GM04504 (cell line): ENCODE data around the gene WDR4.
"Not testable (repeated sequence)": the region's sequence is repeated elsewhere in the genome, so short reads cannot be mapped to it uniquely, and the experiment has no call there.

Source experiments
- DNase-seq: peaks from one replicate; pipeline ENCODE4 v3.0.0-alpha.2; 2012; ENCODE audit warnings: low read depth

Gene WDR4

DNA sequence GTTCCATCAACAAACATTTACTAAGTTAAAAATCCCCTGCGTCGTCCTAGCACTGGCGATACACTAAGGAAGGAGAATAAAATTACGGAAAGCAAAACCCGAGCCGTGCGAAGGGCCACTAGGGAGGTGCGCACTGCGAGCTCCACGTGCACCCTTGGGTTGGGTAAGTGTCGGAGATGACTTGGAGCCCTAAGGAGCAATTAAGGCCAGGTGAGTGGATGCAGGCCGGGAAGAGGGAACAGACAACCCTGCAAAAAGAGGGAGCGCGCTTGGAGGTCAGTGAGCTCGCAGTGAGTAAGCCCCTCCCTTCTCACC, 704 bp downstream of the WDR4 start:
- no peak for DNase-seq

GRCh38 chr21:42875811-42876210, 3.5 kb downstream of the WDR4 start:
- not testable (repeated sequence) for DNase-seq

GRCh38 chr21:42873096-42873495, 6.2 kb downstream of the WDR4 start:
- no peak for DNase-seq

GRCh38 chr21:42868196-42868595, 11.1 kb downstream of the WDR4 start:
- no peak for DNase-seq

- no peak for DNase-seq
Observed at GRCh38 chr21:42865776-42866160, 13.6 kb downstream of the WDR4 start.

DNA sequence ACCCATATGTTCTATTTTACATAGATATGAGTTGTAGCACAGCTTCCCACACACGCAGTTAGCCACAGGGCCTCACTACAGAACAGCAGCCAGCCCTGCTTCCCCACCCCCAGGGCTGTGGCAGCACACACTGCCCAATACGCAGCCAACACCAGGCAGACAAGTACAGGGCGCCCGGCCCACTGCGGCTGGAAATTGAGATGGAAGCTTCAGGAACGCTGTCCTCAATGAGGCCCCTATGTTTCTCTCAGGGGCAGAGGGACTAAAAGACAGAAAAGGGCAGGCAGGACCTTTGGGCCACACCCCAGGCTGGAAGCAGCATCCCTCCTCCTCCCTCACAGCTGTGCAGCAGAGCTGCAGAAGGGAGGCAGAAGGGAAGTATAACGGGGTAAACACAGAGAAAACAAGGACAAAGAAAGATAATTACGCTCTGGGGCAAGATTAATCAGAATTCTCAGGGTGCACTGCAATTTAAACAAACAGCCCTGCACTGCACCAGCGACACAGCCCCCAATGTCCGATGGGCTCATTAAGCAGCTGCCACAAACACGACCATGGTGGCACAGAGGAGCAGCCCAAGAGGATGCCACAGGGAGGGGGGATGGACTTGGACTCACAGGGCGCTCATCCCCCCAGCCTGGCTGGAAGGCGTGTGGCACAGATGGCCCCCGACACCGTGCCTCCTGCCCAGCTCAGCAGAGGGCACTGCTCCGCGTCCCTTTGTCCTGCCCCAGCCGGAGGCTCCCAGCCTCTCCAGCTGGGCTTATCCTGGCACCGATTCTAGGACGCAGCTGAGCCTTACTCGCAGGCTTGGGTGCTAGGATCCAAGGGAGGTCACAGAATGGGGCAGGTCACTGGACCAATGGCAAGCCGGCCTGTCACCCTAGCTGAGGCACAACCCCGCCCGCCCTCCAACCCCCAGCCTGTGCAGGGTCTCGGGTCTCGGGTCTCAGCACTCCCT, 14.2 kb downstream of the WDR4 start:
- no peak for DNase-seq

GRCh38 chr21:42864286-42864685, 15.1 kb downstream of the WDR4 start:
- DNase-seq, result no peak

DNA sequence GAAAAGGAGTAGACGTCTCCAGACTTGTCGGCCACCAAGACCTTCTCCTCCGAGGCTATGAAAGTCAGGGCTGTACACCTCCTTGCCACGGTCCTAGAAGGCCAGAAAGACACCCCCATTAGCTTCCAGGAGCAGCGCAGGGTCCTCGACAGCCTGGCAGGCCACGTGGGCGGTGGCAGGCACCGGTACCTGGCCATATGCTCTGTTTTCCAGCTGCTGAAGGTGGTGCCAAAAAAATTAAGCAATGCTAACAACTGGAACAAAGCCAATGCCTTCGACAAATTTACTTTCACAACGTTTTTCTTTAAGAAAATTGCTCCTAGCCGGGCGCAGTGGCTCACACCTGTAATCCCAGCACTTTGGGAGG, 15.9 kb downstream of the WDR4 start:
- no peak for DNase-seq

- DNase-seq, result no peak
Observed at GRCh38 chr21:42862774-42863503, 16.4 kb downstream of the WDR4 start.

DNA sequence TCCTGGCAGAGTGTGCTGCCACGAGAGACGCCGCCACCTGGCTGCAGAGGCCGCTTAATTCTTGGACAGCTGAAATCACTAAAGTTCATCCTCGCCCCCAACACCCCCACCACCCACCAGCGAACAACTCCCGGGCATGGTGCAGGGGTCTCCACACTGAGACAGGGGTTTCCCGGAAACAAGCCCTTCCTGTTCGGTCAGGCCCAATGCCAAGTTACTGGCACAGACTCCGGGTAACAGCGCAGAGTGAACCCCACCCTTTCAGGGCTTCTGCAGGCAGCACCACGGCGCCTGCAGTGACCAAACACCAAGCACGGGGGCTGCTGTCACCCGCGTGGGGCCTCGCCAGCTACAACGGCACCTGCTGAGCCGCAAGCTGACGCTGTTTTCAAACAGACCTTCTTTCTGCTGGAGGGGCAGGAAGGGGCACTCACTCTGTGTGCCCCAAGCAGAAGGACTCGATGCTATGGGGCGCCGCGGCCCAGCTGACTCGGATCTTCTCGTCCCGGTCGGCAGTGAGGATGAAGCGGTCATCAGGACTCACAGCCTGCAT, 17.4 kb downstream of the WDR4 start:
- no peak for DNase-seq

- no peak for DNase-seq
Observed at GRCh38 chr21:42861311-42861847, 18.0 kb downstream of the WDR4 start.

- no peak for DNase-seq
Observed at GRCh38 chr21:42860345-42860744, 19.0 kb downstream of the WDR4 start.

GRCh38 chr21:42859891-42860230, 19.5 kb downstream of the WDR4 start:
- DNase-seq, result no peak

DNA sequence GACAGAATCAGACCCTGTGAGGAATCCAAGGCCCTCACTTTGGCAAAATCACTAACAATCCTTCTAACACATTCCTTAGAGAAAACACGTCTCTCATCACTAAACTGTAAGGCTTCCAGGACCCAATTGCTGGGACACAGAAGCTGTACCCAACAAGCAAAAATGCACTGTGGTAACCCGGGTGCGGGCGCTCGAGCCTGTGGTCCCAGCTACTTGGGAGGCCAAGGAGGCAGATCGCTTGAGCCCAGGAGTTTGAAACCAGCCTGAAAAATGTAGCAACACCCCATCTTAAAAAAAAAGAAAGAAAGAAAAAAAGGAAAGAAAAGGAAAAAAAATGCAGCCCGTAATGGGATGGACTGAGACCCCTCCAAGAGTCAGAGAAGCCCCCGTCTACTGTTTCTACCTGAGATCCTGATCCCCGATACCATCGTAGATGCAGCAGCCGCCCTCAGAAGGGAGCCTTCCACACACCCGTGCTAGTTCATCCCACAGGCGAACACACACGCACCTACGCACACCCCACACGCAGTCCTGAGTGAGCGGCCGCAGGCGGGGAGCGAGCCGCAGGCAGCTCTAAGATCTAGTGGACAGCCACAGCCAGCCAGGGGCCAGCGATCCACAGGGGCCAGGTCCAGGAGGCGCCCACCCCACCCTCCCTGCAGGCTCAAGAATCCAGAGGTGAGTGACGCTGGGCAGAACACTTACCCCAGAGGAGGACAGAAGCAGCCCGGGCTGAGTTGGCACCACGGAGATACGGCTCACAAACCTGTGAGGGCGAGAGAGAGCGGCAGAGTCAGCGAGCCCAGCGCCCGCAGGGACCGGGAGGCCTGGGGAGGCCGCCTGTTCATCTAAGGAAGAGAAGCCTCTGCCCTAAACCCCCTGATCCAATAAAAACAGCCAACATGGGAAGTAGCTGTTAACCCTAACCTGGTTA, 20.1 kb downstream of the WDR4 start:
- no peak for DNase-seq

DNA sequence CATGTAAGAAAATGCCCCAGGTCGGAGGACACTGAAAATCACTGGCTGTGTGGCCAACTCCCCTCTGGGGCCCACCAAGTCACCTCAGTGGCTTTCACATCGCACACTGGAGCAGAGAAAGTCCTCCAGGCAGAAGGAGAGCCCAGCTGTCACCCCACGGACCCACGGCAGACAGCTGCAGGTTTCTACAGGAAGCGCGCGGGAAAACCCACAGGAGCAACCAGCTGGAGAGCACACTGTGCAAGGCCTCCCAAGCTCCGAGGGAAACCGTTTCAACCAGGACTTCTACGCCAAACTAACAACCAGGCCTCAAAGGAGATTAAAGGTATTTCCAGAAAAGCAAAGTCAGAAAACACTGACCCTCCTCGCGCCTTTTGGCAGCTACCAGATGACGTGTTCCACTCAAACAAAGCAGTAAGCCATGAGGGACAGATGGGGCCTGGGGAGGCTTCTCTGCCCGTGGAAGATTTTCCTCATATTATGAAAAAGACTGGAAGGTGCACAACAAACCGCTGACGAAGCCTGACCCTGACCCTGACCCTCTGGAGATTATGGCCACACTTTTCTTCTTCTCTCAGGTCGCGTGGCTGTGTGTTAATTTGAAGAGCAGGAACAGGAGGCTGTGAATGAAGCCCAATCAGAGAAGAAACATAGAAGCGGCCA, 21.0 kb downstream of the WDR4 start:
- DNase-seq, result no peak

GRCh38 chr21:42857216-42857615, 22.1 kb downstream of the WDR4 start:
- no peak for DNase-seq

DNA sequence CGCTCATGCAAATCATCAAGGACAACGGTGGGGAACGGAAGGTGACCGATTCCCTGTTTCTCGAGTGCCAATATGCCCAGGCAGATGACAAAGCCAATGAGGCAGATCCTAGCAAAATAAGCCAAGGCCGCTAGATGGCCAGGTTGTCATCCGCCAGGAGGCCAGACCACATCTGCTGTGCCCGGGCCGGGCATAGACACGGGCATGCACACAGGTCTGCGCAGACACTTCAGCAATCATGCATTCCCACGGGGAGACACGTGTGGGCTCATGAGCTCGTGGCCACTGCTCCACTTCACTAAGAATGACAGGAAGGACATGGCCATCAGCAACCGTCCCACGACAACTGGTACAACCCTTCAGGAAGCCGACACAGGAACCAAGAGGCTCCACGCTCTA, 23.4 kb downstream of the WDR4 start:
- DNase-seq, result no peak

DNA sequence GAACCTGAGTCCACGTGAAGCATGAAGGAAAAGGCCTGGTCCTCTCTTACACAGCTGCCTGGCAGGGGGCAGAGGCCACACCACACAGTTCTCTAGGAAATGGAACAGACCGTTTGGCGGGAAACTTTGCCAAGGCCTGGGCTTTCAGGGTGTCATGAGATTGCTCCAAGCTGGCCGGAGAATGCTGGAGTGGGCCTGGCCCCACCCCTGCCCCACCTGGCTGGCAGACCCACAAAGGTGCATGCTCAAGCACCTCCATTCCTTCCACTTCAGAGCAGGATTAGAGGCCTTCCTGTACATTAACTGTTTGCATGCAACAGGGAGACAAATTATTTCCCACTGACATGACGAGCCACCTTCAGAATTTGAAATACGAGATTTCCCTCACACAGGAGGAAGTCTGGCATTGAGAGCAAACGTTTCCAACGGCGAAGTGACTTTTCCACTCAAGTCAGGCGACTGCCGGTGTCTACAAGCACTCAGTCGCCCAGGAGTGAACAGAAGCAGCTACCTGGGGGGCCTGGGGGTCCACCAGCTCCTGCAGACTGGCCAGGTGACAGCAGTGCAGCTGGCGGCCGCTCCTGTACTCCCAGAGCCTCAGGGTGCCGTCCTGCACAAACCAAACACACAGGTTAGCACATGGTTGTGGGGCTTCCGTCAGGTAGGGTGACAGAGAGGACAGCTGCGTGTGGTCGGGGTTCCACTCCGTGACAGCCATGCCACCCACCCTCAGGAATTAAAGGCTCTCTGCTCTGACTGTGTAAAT, 24.0 kb downstream of the WDR4 start:
- DNase-seq, result no peak

DNA sequence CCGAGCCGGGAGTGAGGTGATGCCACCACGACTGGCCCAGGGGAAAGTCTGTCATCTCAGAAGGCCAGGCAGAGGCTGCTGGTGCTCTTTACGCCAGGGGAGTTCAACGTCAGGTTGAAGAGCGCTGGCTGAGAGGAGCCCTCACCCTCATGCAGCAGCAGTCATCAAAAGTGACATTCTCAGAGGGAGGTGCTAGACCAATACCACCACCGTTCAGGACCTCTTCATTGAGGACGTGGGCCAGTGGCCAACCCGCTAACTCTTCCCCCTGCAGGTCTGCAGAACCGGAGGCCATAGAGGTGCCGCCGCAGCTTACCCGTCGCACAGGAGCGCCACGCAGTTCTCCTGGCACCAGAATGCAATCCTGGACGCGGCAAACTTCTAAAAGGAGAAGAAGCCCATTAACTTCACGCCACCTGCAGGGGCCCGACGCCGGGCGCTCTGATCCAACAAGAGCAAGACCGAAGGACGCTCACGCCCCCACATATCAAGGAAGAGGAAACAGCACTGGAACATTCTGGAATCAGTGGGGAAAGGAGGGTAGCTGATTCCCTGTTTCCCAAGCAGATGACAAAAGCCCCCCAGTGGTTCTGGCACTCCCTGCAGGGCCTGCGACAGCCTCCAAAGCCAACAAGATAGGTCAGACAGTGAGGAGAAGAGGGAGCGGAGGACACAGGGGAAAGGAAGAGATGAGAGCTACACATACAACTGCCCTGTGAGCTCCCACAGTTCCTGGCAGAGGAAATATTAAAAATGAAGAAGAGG, 24.9 kb downstream of the WDR4 start:
- DNase-seq, result no peak

DNA sequence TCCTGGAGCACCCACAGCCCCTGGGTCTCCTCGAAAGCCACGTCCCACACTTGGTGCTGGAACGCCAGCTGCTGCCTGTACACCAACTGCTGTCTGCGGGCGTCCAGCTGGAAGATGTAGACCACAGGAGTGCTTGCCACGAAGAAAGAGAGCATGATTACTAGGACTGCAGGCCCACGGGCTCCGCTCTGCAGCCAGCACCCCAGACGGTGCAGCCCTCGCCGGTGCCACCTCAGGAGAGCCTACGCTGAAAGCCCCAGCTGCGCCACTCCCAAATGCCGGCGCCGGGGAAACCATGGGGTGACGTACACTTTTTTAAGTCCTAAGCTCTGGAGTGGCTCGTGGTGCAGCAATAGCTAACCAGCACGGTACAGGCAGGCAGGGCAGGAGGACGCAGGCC, 25.7 kb downstream of the WDR4 start:
- DNase-seq, result no peak
